ENCODE measurements around the gene MYBPH.

MYBPH gene

DNA sequence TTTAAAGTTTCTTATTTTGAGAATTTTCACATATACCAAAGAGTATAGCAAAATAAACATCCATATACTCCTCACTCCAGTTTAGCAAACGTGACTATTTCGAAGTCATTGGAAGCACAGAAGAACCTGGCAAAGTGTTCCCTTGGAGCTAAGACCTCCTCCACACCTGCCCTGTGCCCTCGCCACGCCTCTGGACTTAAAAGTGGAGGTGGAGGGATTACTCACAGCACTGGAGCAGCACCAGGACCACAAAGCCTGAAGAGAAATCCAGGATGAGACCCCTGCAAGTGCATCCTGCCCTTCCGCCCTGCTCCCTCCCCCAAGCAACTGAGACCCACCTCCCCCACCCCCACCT, 10.4 kb upstream of the MYBPH start:
- H2AFZ ChIP-seq (ENCODE audit: low read depth), result no peak overlapping the region
- H3K9ac ChIP-seq, result no peak overlapping the region
- H3K79me2 ChIP-seq (ENCODE audit: insufficient read depth, low read depth), result no peaks in the 10 kb centered on the region
- no peak overlapping the region for H3K4me3 ChIP-seq (IDR thresholded peaks at IDR 0.05; ENCODE audit: insufficient read depth, low read depth, low read length)
- TF ChIP-seq, protein P1, sequence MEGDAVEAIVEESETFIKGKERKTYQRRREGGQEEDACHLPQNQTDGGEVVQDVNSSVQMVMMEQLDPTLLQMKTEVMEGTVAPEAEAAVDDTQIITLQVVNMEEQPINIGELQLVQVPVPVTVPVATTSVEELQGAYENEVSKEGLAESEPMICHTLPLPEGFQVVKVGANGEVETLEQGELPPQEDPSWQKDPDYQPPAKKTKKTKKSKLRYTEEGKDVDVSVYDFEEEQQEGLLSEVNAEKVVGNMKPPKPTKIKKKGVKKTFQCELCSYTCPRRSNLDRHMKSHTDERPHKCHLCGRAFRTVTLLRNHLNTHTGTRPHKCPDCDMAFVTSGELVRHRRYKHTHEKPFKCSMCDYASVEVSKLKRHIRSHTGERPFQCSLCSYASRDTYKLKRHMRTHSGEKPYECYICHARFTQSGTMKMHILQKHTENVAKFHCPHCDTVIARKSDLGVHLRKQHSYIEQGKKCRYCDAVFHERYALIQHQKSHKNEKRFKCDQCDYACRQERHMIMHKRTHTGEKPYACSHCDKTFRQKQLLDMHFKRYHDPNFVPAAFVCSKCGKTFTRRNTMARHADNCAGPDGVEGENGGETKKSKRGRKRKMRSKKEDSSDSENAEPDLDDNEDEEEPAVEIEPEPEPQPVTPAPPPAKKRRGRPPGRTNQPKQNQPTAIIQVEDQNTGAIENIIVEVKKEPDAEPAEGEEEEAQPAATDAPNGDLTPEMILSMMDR (conservative IDR thresholded peaks at IDR 0.05; ENCODE audit: low read depth, low read length), result no peak
- no peaks in the 10 kb centered on the region for H3K27me3 ChIP-seq (ENCODE audit: insufficient read depth, low read depth)
- H4K20me1 ChIP-seq (ENCODE audit: insufficient read depth), result no peaks in the 10 kb centered on the region
- no peak overlapping the region for H3K27ac ChIP-seq
- no peaks in the 10 kb centered on the region for H3K4me1 ChIP-seq (ENCODE audit: low read depth, poor library complexity, severe bottlenecking)
- no peaks in the 10 kb centered on the region for H3K36me3 ChIP-seq (ENCODE audit: insufficient read depth)
- no peak overlapping the region for H3K4me2 ChIP-seq

DNA sequence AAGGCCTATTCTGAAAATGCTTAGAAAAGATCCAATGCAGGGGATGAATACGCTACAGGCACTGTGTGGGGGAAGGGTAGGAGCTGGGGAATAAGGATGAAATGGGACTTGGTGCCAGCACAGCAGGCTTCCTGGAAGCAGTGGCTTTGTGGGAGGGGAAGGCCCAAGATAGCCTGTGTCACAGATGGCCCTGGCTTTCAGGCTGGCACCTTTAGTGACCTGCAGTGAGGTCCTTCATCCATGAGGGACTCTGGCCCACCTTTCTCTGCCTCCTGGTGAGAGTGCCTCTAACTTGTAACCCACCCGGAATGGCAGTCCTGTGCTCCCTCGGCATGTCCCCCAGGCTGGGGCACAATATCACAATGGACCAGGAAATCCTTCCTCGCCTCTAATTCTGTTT, 10.0 kb upstream of the MYBPH start:
- Histone ChIP-seq H3K9ac (no peak overlapping the region), H3K4me1 (ENCODE audit: low read depth, poor library complexity, severe bottlenecking) (no peaks in the 10 kb centered on the region), H3K27me3 (ENCODE audit: insufficient read depth, low read depth) (no peaks in the 10 kb centered on the region), H3K4me2 (no peak overlapping the region), H3K79me2 (ENCODE audit: insufficient read depth, low read depth) (no peaks in the 10 kb centered on the region), H3K36me3 (ENCODE audit: insufficient read depth) (no peaks in the 10 kb centered on the region), H4K20me1 (ENCODE audit: insufficient read depth) (no peaks in the 10 kb centered on the region), H3K4me3 (IDR thresholded peaks at IDR 0.05; ENCODE audit: insufficient read depth, low read depth, low read length) (no peak overlapping the region), H2AFZ (ENCODE audit: low read depth) (no peak overlapping the region), H3K27ac (no peak overlapping the region)
- TF ChIP-seq, protein P1 (conservative IDR thresholded peaks at IDR 0.05; ENCODE audit: low read depth, low read length), result no peak

DNA sequence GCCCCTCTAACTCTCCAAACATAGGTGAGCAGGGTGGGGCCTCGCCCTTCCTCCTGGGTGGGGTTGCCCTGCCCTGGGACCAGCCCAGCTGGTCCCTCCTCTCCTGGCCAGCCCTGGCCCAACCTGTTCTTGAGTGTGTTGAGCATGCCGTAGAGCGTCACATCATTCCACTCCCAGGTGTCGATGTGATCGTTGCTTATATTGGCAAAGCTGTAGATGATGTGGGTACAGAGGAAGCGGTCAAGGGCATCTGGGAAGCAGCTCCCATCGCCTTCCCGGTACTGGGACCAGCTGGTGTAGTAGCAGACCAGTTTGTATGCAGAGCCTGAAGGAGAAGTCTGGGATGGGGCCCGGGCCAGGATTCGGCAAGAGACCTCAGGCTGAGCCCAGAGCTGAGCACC, 9.4 kb upstream of the MYBPH start:
- Histone ChIP-seq H3K4me1 (ENCODE audit: low read depth, poor library complexity, severe bottlenecking) (no peaks in the 10 kb centered on the region), H3K4me2 (no peak overlapping the region), H3K27me3 (ENCODE audit: insufficient read depth, low read depth) (no peaks in the 10 kb centered on the region), H3K36me3 (ENCODE audit: insufficient read depth) (no peaks in the 10 kb centered on the region), H2AFZ (ENCODE audit: low read depth) (no peak overlapping the region), H4K20me1 (ENCODE audit: insufficient read depth) (no peaks in the 10 kb centered on the region), H3K27ac (no peak overlapping the region), H3K9ac (no peak overlapping the region), H3K79me2 (ENCODE audit: insufficient read depth, low read depth) (no peaks in the 10 kb centered on the region), H3K4me3 (IDR thresholded peaks at IDR 0.05; ENCODE audit: insufficient read depth, low read depth, low read length) (no peak overlapping the region)
- TF ChIP-seq, protein P1 (conservative IDR thresholded peaks at IDR 0.05; ENCODE audit: low read depth, low read length), result no peak

DNA sequence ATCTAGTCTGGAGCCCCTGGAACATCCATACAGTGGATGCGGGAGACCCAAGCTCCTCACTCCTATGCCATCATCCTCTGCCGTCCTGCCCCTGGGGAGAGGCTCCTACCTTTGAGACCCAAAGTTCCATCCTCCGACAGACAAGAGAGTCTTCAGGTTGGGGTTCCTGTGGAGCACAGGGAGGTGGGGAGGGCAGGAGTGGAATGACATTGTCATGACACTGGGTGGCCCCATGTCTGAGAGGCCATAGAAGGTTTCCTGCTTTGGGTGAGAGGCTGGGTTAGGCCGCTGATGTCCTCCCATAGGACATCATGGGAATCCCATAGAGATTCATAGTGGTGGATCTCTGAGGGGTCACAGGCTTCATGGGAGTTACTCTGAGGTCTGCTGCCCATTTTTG, 8.8 kb upstream of the MYBPH start:
- H3K9ac ChIP-seq, result no peak overlapping the region
- no peaks in the 10 kb centered on the region for H4K20me1 ChIP-seq (ENCODE audit: insufficient read depth)
- no peak overlapping the region for H2AFZ ChIP-seq (ENCODE audit: low read depth)
- TF ChIP-seq, protein P1 (conservative IDR thresholded peaks at IDR 0.05; ENCODE audit: low read depth, low read length), result no peak
- H3K79me2 ChIP-seq (ENCODE audit: insufficient read depth, low read depth), result no peaks in the 10 kb centered on the region
- no peaks in the 10 kb centered on the region for H3K36me3 ChIP-seq (ENCODE audit: insufficient read depth)
- no peaks in the 10 kb centered on the region for H3K27me3 ChIP-seq (ENCODE audit: insufficient read depth, low read depth)
- H3K27ac ChIP-seq, result no peak overlapping the region
- H3K4me1 ChIP-seq (ENCODE audit: low read depth, poor library complexity, severe bottlenecking), result no peaks in the 10 kb centered on the region
- no peak overlapping the region for H3K4me3 ChIP-seq (IDR thresholded peaks at IDR 0.05; ENCODE audit: insufficient read depth, low read depth, low read length)
- no peak overlapping the region for H3K4me2 ChIP-seq

DNA sequence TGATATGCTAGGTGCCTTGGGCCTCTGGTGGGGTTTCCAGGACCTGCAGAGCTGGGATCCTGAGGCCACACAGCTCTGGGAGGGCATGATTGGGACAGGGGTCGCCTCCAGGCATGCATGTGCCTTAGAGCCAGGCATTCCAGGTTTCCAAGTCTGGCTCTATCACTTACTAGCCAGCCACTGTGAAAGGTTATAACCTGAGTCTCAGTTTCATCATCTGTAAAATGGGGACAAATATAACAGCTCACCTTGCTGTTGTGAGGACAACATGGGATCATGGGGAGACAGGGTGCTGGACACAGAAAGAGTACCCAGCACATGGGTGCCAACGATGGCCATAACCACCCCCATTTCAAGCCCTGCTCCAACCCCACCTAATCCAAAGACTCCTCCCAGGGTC, 8.2 kb upstream of the MYBPH start:
- H3K27me3 ChIP-seq (ENCODE audit: insufficient read depth, low read depth), result no peaks in the 10 kb centered on the region
- H3K9ac ChIP-seq, result no peak overlapping the region
- no peaks in the 10 kb centered on the region for H3K4me1 ChIP-seq (ENCODE audit: low read depth, poor library complexity, severe bottlenecking)
- no peaks in the 10 kb centered on the region for H3K79me2 ChIP-seq (ENCODE audit: insufficient read depth, low read depth)
- no peak overlapping the region for H2AFZ ChIP-seq (ENCODE audit: low read depth)
- H3K4me2 ChIP-seq, result no peak overlapping the region
- TF ChIP-seq, protein P1 (conservative IDR thresholded peaks at IDR 0.05; ENCODE audit: low read depth, low read length), result no peak
- no peaks in the 10 kb centered on the region for H3K36me3 ChIP-seq (ENCODE audit: insufficient read depth)
- no peaks in the 10 kb centered on the region for H4K20me1 ChIP-seq (ENCODE audit: insufficient read depth)
- H3K4me3 ChIP-seq (IDR thresholded peaks at IDR 0.05; ENCODE audit: insufficient read depth, low read depth, low read length), result no peak overlapping the region
- H3K27ac ChIP-seq, result no peak overlapping the region
